Activated CD8-positive, alpha-beta memory T cell treated with anti-CD3 and anti-CD28 coated beads for 36 hours (primary cell): ENCODE results near the gene TTC23L. TPM values are rescaled to one million over a fixed set of nuclear protein-coding genes. Genes with fewer than 3 reads are reported as not detected.
"Not testable (repeated sequence)": the region's sequence is repeated elsewhere in the genome, so short reads cannot be mapped to it uniquely, and the experiment has no call there.

Source experiments
- CTCF ChIA-PET: fragments of 350-600 bp; sonication (Branson Sonifier 250); formaldehyde crosslinking; loops from one replicate; lab custom pipeline; 2021; ENCODE audit warnings: antibody characterized with exemption; lab: Charles Lee
- POLR2A ChIA-PET: fragments of 350-600 bp; sonication (Branson Sonifier 250); formaldehyde crosslinking; loops from one replicate; lab custom pipeline; 2021; ENCODE audit warnings: antibody characterized with exemption; lab: Charles Lee
- total RNA-seq, 2 experiments: library from RNA; stranded (reverse); gene quantifications; one replicate each; pipeline ENCODE4 v1.2.3, GENCODE V29; 2021

TTC23L gene
- under 1 TPM; 0.25 to 0.57 TPM for total RNA-seq

GRCh38 chr5:34838785-34839714 is at the start of gene TTC23L:
TSS of gene TTC23L (plus strand) at chr5:34839164. CDS start at chr5:34840672, 1,508 bp downstream.
- POLR2A ChIA-PET = no interaction called here
- CTCF ChIA-PET = interaction anchor here (0.9 kb wide), 1 partner anchor 84 kb away, joined by 3 read pairs; no protein-coding TSS in a partner anchor

- POLR2A ChIA-PET = no interaction called here
- CTCF ChIA-PET = no interaction called here
Measured at GRCh38 chr5:34789639-34790038, 49.3 kb upstream of the TTC23L start.

- POLR2A ChIA-PET = no interaction called here
Measured at GRCh38 chr5:34790069-34790468, 48.9 kb upstream of the TTC23L start.

GRCh38 chr5:34791761-34792244 is 47.2 kb upstream of the TTC23L start:
- CTCF ChIA-PET = no interaction called here
- POLR2A ChIA-PET = no interaction called here

More at GRCh38 chr5:34790069-34790468, 48.9 kb upstream of the TTC23L start:
- CTCF ChIA-PET = no interaction called here

- ChIA-PET CTCF (no interaction called here), POLR2A (no interaction called here)
Measured at GRCh38 chr5:34802834-34803563, 36.0 kb upstream of the TTC23L start.

- POLR2A ChIA-PET = interaction anchor here (0.5 kb wide), 1 partner anchor 99 kb away, joined by 3 read pairs; no protein-coding TSS in a partner anchor
- CTCF ChIA-PET = no interaction called here
Measured at GRCh38 chr5:34803974-34804732, 34.8 kb upstream of the TTC23L start.

GRCh38 chr5:34804913-34805312 is 34.1 kb upstream of the TTC23L start:
- ChIA-PET CTCF (no interaction called here), POLR2A (no interaction called here)

- ChIA-PET CTCF (no interaction called here), POLR2A (no interaction called here)
Measured at GRCh38 chr5:34806532-34806931, 32.4 kb upstream of the TTC23L start.

GRCh38 chr5:34811706-34812105 is 27.3 kb upstream of the TTC23L start:
- CTCF ChIA-PET = no interaction called here

GRCh38 chr5:34813509-34813908 is 25.5 kb upstream of the TTC23L start:
- ChIA-PET CTCF (no interaction called here), POLR2A (no interaction called here)

More at GRCh38 chr5:34811706-34812105, 27.3 kb upstream of the TTC23L start:
- POLR2A ChIA-PET = no interaction called here

GRCh38 chr5:34817558-34818351 is 21.2 kb upstream of the TTC23L start:
- ChIA-PET CTCF (no interaction called here), POLR2A (no interaction called here)

GRCh38 chr5:34818717-34819116 is 20.2 kb upstream of the TTC23L start:
- CTCF ChIA-PET = no interaction called here
- POLR2A ChIA-PET = no interaction called here

GRCh38 chr5:34820593-34820992 is 18.4 kb upstream of the TTC23L start:
- POLR2A ChIA-PET = no interaction called here

GRCh38 chr5:34822956-34823715 is 15.8 kb upstream of the TTC23L start:
- POLR2A ChIA-PET = no interaction called here
- CTCF ChIA-PET = no interaction called here

More at GRCh38 chr5:34820593-34820992, 18.4 kb upstream of the TTC23L start:
- CTCF ChIA-PET = no interaction called here

GRCh38 chr5:34826347-34826746 is 12.6 kb upstream of the TTC23L start:
- ChIA-PET POLR2A (no interaction called here), CTCF (no interaction called here)

GRCh38 chr5:34827588-34828506 is 11.1 kb upstream of the TTC23L start:
- ChIA-PET CTCF (no interaction called here), POLR2A (no interaction called here)

GRCh38 chr5:34830827-34831226 is 8.1 kb upstream of the TTC23L start:
- POLR2A ChIA-PET, CTCF ChIA-PET: not testable (repeated sequence)
